GM18870 (cell line): ENCODE results near the gene CSNK1G1.
"Not testable (repeated sequence)": the region's sequence is repeated elsewhere in the genome, so short reads cannot be mapped to it uniquely, and the experiment has no call there.

ENCODE experiments used
- ATAC-seq: cut with Tn5 transposase; IDR thresholded peaks from one replicate; pipeline ENCODE4 v1.9.1; 2021; ENCODE audit warnings: moderate library complexity; ENCODE audit not compliant: unreplicated experiment

Gene CSNK1G1

DNA sequence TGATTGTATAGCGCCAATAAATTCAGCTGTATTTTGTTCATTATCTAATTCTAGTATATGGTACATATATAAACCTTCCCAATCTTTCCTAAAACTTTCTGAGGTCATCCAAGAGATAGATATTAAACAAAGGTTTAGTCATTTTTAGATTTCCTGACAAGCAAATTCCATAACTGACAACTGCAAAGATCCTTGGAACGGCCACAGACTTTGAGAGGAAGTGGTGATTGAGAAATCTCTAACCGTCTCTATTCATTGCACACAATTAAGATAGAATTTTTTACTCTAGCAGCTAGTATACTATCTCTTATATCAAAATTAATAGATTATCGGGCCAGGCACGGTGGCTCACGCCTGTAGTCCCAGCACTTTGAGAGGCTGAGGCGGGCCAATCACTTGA is 4.7 kb downstream of the CSNK1G1 start:
- ATAC-seq = no peak

DNA sequence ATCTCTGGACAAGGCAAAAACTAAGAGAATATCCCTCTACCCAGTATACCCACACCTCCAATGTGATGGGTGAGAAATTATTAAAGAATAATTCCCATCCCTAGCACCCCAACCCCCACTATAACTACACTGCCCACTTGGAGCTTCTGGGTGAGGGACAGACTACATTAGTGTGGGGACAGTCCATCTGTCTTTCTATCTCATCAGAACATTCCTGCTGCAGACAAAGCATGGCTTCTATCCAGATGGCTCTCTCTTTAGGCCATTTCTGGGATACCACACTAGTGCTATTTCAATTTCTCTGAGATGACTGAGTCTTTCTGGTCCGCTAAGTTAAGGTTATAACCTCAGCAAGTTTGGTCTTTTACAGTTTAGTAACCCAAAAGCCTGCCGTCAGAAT is 6.6 kb downstream of the CSNK1G1 start:
- no peak for ATAC-seq

DNA sequence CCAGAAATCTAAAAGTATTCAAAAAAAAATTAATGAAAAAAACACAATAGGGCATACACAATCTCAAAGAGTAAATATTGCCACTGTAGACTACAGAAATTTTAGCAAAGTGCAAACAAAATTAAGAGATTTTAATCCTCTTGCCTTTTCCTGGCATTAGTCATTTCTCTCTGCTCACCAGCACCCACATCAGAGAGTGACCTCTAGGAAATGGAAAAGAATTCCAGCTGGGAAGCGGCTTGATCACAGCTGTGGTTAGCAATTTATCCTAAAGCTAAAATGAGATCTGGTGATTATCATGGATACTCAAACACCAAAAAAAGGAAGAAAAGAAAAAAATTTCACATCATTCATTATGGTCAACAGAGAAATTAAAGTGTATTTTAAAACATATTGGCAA is 7.5 kb downstream of the CSNK1G1 start:
- no peak for ATAC-seq

DNA sequence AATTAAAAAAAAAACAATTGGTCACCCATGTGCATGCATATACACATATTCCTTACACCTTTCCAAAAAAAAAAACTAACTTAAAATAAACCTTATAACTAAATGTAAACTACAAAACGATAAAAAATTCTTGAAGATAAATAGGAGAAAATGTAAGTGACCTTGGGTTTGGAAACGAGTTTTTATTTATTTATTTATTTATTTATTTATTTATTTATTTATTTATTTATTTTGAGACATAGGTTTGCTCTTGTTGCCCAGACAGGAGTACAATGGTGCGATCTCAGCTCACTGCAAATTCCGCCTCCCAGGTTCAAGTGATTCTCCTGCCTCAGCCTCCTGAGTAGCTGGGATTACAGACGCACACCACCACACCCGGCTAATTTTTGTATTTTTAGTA is 9.7 kb downstream of the CSNK1G1 start:
- not testable (repeated sequence) for ATAC-seq

DNA sequence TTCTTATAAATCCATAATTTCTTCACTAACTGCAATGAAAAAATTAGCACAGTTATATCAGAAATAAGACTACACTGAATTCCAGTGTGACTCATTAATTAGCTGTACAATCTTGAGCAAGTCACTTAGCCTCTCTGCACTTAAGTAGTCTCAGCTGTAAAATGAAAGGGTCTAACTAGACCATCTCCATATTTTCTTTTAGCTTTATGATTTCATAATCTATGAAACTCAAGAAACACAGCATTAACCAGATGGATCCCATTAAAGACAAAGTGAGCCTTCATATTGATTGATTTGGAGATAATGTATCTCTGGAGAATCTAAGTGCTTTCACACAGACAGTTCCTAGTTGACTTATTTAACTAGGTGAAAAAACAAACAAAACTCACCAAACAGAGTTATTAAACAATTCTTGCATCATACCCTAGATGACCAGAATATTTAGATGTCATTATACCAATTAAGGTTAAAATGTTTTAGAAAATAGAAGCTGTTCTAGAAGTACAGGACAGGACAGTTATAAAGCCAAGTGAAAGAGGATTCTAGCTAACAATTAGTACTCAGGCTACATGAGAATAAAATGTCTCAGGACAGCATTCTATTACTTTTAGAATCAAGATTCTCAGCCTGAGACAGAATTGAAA is 11.2 kb downstream of the CSNK1G1 start:
- no peak for ATAC-seq

DNA sequence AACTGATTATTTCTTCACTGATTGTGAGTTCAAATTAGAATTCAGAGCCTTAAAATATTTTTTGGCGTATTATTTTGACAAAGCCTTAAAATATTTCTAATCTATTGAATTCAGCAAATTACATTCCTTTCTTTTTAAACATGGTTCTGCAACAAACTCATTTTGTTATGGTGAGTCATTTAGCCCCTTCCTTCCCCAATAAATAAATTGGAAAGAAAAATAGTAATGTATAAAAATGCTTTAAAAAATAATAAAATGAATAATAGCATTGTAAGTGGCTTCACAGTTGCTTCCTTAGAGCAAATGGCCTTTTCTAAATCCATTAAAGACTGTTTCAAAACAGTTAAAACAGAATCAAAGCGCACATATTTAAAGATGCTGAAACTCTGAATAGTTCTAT is 12.1 kb downstream of the CSNK1G1 start:
- ATAC-seq = no peak

DNA sequence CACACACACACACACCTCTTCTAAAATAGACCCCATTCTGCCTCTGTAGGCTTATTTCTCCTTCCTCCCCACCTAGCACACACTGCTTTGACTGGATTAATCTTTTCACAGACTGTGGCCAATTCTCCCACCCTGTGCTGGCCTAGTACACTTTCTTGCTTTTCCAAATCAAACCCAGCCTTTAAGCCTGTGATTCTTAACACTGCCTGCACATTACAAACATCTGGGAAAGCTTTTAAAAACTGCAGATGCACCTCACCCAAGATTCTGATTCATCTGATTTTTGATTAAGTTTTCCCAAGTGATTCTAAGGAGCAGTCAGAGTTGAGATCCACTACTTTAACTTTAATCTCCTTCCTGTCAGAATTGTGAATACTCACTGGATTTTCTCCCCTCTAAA is 12.8 kb downstream of the CSNK1G1 start:
- ATAC-seq = no peak

DNA sequence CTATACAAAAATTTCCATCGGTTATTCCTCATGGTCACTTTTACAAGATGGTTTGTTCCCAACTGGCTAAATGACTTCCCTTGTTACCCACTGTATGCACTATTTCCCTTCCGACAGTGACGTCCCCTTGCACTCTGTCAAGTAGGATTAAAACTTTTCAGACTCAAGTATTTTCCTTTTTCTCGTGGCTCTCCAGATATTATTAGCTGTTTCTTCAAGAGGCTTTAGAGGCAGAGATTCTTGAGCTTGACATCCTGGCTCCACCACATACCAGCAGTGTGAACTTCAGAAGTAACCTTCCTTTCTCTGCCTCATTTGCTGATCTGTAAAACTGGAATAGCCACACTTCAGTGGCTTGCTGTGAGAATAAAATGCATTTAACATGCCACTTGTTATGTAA is 14.0 kb downstream of the CSNK1G1 start:
- no peak for ATAC-seq

DNA sequence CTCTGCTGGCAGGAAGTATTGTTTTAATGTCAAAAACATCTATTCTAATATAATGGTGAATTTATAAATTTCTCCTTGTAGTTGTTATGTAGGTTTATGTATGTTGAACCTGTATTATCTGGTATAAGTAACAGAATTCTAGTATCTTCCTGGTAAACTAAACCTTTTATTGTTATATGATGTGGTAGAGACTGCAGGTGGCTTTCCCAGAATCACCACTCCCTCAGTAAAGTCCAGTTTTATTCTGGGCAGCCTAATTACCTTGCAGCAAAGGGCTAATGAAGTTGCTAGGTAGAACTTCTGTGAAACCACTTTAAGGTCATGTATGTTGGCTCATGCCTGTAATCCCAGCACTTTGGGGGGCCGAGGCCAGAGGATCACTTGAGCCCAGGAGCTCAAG is 15.6 kb downstream of the CSNK1G1 start:
- ATAC-seq = no peak

DNA sequence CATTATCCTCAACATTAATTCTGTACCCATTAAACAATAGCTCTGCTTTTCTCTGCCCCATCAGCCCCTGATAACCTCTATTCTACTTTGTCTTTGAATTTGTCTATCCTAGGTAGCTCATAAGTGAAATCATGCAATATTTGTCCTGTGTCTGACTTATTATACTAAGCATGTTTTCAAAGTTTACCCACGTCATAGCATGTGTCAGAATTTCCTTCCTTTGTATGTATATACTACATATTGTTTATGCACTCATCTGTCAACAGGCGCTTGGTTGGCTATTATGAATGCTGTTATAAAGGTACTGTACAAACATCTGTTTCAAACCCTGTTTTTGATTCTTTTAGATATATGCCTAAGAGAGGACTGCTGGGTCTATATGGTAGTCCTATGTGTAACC is 18.2 kb downstream of the CSNK1G1 start:
- no peak for ATAC-seq

DNA sequence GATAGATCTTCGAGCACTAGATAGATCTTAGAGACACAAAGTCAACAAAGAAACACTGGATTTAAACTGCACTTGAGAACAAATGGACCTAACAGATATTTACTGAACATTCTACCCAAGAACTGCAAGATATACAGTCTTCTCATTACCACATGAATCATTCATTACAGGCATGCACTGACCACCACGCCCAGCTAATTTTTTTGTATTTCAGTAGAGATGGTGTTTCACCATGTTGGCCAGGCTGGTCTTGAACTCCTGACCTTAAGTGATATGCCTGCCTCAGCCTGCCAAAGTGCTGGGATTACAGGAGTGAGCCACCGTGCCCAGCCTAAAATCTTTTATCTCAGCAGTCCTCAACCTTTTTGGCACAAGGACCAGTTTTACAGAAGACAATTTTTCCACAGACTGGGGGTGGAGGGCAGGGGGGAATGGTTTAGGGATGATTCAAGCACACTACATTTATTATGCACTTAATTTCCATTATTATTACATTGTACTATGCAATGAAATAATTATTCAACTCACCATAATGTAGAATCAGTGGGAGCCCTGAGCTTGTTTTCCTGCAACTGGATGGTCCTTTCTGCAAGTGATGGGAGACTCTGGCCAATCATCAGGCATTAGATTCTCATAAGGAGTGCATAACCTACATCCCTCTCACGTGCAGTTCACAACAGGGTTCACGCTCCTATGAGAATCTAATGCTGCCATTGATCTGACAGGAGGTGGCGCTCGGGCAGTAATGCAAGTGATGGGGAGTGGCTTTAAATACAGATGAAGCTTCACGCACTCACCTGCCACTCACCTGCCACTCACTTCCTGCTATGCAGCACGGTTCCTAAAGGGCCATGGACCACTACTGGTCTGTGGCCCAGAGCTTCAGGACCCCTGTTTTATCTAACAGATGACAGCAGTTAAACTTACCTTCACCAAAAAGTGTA is 21.7 kb downstream of the CSNK1G1 start:
- ATAC-seq = no peak

DNA sequence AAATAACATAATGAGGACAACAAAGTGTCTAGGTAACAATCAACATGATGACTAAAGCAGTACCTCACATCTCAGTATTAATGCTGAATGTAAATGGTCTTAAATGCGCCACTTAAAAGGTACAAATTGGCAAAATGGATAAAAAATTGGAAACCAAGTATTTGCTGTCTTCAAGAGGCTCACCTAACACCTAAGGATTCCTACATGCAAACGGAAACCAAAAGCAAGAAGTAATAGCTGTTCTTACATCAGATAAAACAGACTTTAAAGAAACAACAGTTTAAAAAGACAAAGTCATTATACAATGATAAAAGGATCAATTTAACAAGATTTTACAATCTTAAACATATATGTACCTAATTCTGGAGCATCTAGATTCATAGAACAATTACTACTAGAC is 22.5 kb downstream of the CSNK1G1 start:
- no peak for ATAC-seq

DNA sequence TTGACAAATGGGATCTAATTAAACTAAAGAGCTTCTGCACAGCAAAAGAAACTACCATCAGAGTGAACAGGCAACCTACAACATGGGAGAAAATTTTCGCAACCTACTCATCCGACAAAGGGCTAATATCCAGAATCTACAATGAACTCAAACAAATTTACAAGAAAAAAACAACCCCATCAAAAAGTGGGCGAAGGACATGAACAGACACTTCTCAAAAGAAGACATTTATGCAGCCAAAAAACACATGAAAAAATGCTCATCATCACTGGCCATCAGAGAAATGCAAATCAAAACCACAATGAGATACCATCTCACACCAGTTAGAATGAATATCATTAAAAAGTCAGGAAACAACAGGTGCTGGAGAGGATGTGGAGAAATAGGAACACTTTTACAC is 24.3 kb downstream of the CSNK1G1 start:
- ATAC-seq = not testable (repeated sequence)

DNA sequence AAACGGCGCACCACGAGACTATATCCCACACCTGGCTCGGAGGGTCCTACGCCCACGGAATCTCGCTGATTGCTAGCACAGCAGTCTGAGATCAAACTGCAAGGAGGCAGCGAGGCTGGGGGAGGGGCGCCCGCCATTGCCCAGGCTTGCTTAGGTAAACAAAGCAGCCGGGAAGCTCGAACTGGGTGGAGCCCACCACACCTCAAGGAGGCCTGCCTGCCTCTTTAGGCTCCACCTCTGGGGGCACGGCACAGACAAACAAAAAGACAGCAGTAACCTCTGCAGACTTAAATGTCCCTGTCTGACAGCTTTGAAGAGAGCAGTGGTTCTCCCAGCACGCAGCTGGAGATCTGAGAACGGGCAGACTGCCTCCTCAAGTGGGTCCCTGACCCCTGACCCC is 29.0 kb downstream of the CSNK1G1 start:
- ATAC-seq = not testable (repeated sequence)

DNA sequence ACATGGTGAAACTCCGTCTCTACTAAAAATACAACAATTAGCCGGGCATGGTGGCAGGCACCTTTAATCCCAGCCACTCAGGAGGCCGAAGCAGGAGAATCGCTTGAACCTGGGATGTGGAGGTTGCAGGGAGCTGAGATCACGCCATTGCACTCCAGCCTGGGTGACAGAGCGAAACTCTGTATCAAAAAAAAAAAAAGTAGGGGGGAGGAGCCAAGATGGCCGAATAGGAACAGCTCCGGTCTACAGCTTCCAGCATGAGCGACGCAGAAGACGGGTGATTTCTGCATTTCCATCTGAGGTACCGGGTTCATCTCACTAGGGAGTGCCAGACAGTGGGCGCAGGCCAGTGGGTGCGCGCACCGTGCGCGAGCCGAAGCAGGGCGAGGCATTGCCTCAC is 29.5 kb downstream of the CSNK1G1 start:
- not testable (repeated sequence) for ATAC-seq

DNA sequence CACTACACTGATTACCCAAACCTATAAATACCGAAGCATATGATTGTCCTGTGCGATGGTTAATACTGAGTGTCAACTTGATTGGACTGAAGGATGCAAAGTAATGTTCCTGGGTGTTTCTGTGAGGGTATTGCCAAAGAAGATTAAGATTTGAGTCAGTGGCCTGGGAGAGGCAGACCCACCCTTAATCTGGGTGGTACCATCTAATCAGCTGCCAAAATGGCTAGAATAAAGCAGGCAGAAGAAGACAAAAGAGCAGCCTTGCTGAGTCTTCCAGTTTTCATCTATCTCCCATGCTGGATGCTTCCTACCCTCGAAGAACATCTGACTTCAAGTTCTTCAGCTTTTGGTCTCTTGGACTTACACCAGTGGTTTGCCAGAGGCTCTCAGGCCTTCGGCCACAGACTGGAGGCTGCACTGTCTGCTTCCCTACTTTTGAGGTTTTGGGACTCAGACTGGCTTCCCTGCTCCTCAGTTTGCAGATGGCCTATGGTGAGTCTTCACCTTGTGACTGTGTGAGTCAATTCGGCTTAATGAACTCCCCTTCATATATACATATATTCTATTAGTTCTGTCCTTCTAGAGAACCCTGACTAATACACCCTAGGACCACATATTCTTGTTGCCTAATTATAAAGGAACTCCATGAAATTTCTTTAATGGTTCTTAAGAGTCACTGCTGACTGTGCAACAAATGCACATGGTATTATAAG is 31.7 kb downstream of the CSNK1G1 start:
- ATAC-seq = no peak

DNA sequence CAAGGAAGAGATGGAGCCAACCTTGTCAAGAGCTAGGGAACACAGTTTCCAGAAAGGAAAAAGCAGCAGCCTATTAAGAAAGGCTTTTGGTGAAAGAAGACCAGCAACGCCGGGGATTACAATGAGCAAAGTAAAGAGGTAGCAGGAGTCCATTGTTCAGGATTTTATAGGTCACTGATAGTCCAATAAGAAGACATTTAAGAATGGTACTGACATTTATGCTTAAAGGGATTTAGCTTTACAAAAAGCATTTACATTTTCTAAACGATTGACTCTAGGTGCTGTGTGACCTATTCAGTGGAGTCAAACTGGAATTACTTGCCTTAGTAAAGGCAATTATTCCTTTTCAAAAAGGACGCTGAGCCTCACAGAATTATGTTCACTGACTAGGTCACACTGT is 40.8 kb downstream of the CSNK1G1 start:
- no peak for ATAC-seq

DNA sequence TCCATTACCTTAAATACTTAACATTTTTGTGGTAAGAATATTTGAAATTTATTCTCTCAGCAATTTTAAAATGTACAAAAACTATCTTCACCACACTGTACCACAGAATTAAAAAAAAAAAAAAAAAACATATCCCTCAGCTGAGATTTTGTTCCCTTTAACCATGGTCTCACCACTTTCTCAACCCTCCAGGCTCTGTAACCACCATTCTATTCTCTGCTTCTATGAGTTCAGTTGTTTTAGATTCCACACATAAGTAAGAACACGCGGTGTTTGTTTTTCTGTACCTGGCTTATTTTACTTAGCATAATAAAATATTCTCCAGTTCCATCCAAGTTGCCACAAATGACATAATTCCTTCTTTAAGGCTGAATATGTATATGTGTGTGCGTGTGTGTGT is 41.5 kb downstream of the CSNK1G1 start:
- no peak for ATAC-seq

DNA sequence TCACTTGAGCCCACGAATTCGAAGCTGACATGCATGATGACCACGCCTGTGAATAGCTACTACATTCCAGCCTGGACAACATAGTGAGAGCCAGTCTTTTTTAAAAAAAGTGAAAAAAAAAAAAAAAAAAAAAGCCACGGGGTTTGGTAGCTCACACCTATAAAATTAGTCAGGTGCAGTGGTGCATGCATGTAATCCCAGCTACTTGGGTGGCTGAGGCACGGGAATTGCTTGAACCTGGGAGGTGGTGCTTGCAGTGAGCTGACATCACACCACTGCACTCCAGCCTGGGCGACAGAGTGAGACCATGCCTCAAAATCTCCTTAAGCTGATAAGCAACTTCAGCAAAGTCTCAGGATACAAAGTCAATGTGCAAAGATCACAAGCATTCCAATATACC is 44.4 kb downstream of the CSNK1G1 start:
- no peak for ATAC-seq

DNA sequence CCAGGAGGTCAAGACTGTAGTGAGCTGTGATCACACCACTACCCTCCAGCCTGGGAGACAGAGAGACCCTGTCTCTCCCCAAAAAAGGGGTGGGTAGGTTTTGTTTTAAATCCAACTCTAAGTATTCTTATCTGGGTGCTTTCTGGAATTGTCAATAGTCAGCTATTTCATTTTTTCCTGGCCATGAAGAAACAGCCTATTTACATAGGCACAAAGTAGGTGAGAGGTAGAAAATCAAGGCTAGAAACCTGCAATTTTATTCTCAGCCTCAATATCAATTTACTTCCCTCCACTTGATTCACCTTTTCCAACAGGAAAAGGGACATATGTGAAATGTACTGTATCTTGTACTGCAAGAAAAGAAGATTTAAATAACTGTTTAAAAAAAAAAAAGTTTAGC is 45.9 kb downstream of the CSNK1G1 start:
- ATAC-seq = no peak

DNA sequence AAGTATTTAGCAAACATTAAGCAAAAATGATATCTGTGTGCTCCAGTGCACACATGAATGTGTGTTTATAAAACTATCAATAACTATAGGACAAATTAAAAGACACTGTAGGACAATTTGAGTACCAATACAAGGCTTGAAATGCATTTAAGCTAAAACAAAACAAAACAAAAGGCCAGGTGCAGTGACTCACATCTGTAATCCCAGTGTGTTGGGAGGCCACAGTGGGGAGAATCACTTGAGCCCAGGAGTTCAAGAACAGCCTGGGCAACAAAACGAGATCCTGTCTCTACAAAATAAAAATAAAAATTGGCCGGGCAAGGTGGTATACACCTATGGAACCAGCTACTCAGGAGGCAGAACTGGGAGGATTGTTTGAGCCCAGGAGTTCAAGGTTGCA is 50.7 kb downstream of the CSNK1G1 start:
- ATAC-seq = no peak

DNA sequence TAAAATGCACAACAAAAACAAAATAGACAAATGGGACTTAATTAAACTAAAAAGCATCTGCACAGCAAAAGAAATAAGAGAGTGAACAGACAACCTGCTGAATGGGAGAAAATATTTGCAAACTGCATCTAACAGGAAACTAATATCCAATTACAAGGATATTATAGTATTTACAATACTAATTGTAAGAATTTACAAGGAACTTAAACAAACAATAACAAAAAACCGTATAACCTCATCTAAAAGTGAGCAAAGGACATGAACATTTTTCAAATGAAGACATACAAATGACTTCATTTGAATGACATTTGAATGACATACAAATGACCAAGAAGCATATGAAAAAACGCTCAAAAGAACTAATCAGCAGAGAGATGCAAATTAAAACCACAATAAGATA is 66.4 kb downstream of the CSNK1G1 start:
- ATAC-seq = no peak
